Parathyroid adenoma (tissue), 2 donors: ENCODE measurements around the gene MBP.

Experiments used
- H2AFZ ChIP-seq: fragments of 300-600 bp; sonication (generic); one replicate; pipeline ENCODE4 v1.7.0; 2017; ENCODE audit warnings: antibody characterized with exemption, mild to moderate bottlenecking
- H3K27ac ChIP-seq: fragments of 300-600 bp; sonication (generic); one replicate; pipeline ENCODE4 v1.7.0; 2017
- H3K27me3 ChIP-seq: fragments of 300-600 bp; sonication (generic); one replicate; pipeline ENCODE4 v1.7.0; 2017; ENCODE audit warnings: low read length; ENCODE audit not compliant: control insufficient read depth, insufficient read depth
- H3K36me3 ChIP-seq: fragments of 300-600 bp; sonication (generic); one replicate; pipeline ENCODE4 v1.7.0; 2017; ENCODE audit warnings: low read length; ENCODE audit not compliant: control insufficient read depth, insufficient read depth
- H3K4me1 ChIP-seq: fragments of 300-600 bp; sonication (generic); one replicate; pipeline ENCODE4 v1.7.0; 2017; ENCODE audit warnings: control low read depth
- H3K4me2 ChIP-seq: fragments of 300-600 bp; sonication (generic); one replicate; pipeline ENCODE4 v1.7.0; 2017; ENCODE audit warnings: low read length
- H3K4me3 ChIP-seq: fragments of 300-600 bp; sonication (generic); one replicate; pipeline ENCODE4 v1.7.0; 2017; ENCODE audit warnings: low read depth, low read length
- H3K79me2 ChIP-seq: fragments of 300-600 bp; sonication (generic); one replicate; pipeline ENCODE4 v1.7.0; 2017; ENCODE audit warnings: control low read depth
- H3K9ac ChIP-seq: fragments of 300-600 bp; sonication (generic); one replicate; pipeline ENCODE4 v1.7.0; 2017; ENCODE audit warnings: mild to moderate bottlenecking
- H3K9me3 ChIP-seq: fragments of 300-600 bp; sonication (generic); one replicate; pipeline ENCODE4 v1.7.0; 2017; ENCODE audit warnings: low read length; ENCODE audit not compliant: control insufficient read depth
- CTCF ChIP-seq: fragments of 300-600 bp; sonication (generic); IDR thresholded peaks from one replicate; pipeline ENCODE4 v1.7.0; 2017; ENCODE audit warnings: antibody characterized with exemption, mild to moderate bottlenecking
- donor health status: primary hyperparathyroidism.

The MBP gene

GRCh38 chr18:77123320-77124231, 9.0 kb downstream of the MBP start:
- Histone ChIP-seq H3K27ac (peak overlapping the region; percentile 52), H3K36me3 (no peaks in the 10 kb centered on the region), H2AFZ (no peak overlapping the region), H3K4me3 (no peak overlapping the region), H3K9me3 (no peaks in the 10 kb centered on the region), H3K4me1 (peaks cover 52% of the 10 kb centered on the region), H3K4me2 (no peak overlapping the region), H3K9ac (no peak overlapping the region), H3K27me3 (no peaks in the 10 kb centered on the region), H3K79me2 (peaks cover 75% of the 10 kb centered on the region)
- TF ChIP-seq CTCF, result no peak

- no peaks in the 10 kb centered on the region for H3K27me3 ChIP-seq
- TF ChIP-seq CTCF, result no peak
- H3K9ac ChIP-seq, result no peak overlapping the region
- H3K4me2 ChIP-seq, result no peak overlapping the region
- no peaks in the 10 kb centered on the region for H3K36me3 ChIP-seq
- no peak overlapping the region for H3K27ac ChIP-seq
- no peak overlapping the region for H2AFZ ChIP-seq
- peaks cover 51% of the 10 kb centered on the region for H3K4me1 ChIP-seq
- H3K9me3 ChIP-seq, result no peaks in the 10 kb centered on the region
- peaks cover 66% of the 10 kb centered on the region for H3K79me2 ChIP-seq
- H3K4me3 ChIP-seq, result no peak overlapping the region
These were observed 11.1 kb downstream of the MBP start for GRCh38 chr18:77121523-77121922.

- H3K27ac ChIP-seq, result peak overlapping the region; percentile 58
- H3K4me1 ChIP-seq, result peaks cover 56% of the 10 kb centered on the region
- TF ChIP-seq CTCF, result no peak
These were observed 12.6 kb downstream of the MBP start for GRCh38 chr18:77119851-77120491.

GRCh38 chr18:77119101-77119850, 13.3 kb downstream of the MBP start:
- Histone ChIP-seq H3K27ac (peak overlapping the region; percentile 58), H3K4me2 (no peak overlapping the region), H3K4me1 (peaks cover 56% of the 10 kb centered on the region), H3K27me3 (no peaks in the 10 kb centered on the region), H2AFZ (no peak overlapping the region), H3K4me3 (no peak overlapping the region), H3K36me3 (no peaks in the 10 kb centered on the region), H3K79me2 (peaks cover 50% of the 10 kb centered on the region), H3K9me3 (no peaks in the 10 kb centered on the region), H3K9ac (no peak overlapping the region)
- TF ChIP-seq CTCF, result no peak

More at GRCh38 chr18:77119851-77120491, 12.6 kb downstream of the MBP start:
- Histone ChIP-seq H3K79me2 (peaks cover 56% of the 10 kb centered on the region), H3K27me3 (no peaks in the 10 kb centered on the region), H3K4me3 (no peak overlapping the region), H2AFZ (no peak overlapping the region), H3K9me3 (no peaks in the 10 kb centered on the region), H3K9ac (no peak overlapping the region), H3K4me2 (no peak overlapping the region), H3K36me3 (no peaks in the 10 kb centered on the region)
